B cell (primary cell): ENCODE measurements around the gene MLH3. TPM values are rescaled to one million over a fixed set of nuclear protein-coding genes. Genes with fewer than 3 reads are reported as not detected.

Source experiments
- ATAC-seq: fragments of 200-7000 bp; cut with Tn5 transposase; one replicate; pipeline ENCODE4 v1.10.0; 2021; ENCODE audit warnings: low read depth, mild to moderate bottlenecking, moderate number of reproducible peaks, moderate library complexity
- CTCF ChIA-PET: fragments of 350-600 bp; sonication (Branson Sonifier 250); formaldehyde crosslinking; loops from one replicate; lab custom pipeline; 2021; ENCODE audit warnings: antibody characterized with exemption, inconsistent platforms; lab: Charles Lee
- POLR2A ChIA-PET: fragments of 350-600 bp; sonication (Branson Sonifier 250); formaldehyde crosslinking; loops from one replicate; lab custom pipeline; 2021; ENCODE audit warnings: antibody characterized with exemption; lab: Charles Lee
- DNase-seq: peaks from one replicate; pipeline ENCODE4 v3.0.0; 2013
- H2AFZ ChIP-seq: 2 replicates; pipeline ENCODE4 v1.6.1; 2012; ENCODE audit warnings: mild to moderate bottlenecking, low read depth, low read length; ENCODE audit not compliant: insufficient read depth, poor library complexity, severe bottlenecking
- H3K27ac ChIP-seq, 2 donors: 1 replicate in 1 of 2; 2 replicates in 1 of 2; pipeline ENCODE4 v1.5.1; 2012 to 2013; ENCODE audit warnings: low read length in 2 of 2, mild to moderate bottlenecking in 2 of 2, moderate library complexity in 1 of 2
- H3K27me3 ChIP-seq, 4 experiments: fragments of 200-600 bp in 1 of 4; sonication (generic) in 1 of 4; replicated peaks in 1 of 4; 1 replicate in 2 of 4; 2 replicates in 2 of 4; pipeline versions ENCODE4 v1.6.1 to v1.7.0; 2013 to 2016; ENCODE audit warnings: low read length in 3 of 4, mild to moderate bottlenecking in 2 of 4, mixed read lengths in 1 of 4, moderate library complexity in 1 of 4; ENCODE audit not compliant: insufficient read depth in 4 of 4, control insufficient read depth in 3 of 4; ENCODE audit errors: control extremely low read depth in 1 of 4
- H3K36me3 ChIP-seq, 2 experiments: replicated peaks in 1 of 2; 1 replicate in 1 of 2; 2 replicates in 1 of 2; pipeline versions ENCODE4 v1.6.1 to v1.7.1; 2013; ENCODE audit warnings: low read length in 1 of 2; ENCODE audit not compliant: insufficient read depth in 2 of 2, control insufficient read depth in 1 of 2; ENCODE audit errors: control extremely low read depth in 1 of 2, extremely low read depth in 1 of 2
- H3K4me1 ChIP-seq, 2 donors: fragments of 200-600 bp in 1 of 2; sonication (generic) in 1 of 2; 1 replicate in 1 of 2; 2 replicates in 1 of 2; pipeline versions ENCODE4 v1.5.1 to v1.6.1; 2013 to 2017; ENCODE audit warnings: low read length in 2 of 2; ENCODE audit not compliant: control insufficient read depth in 2 of 2, insufficient read depth in 2 of 2
- H3K4me2 ChIP-seq: replicated peaks from 2 replicates; pipeline ENCODE3; 2012; ENCODE audit warnings: mild to moderate bottlenecking, low read depth, low read length; ENCODE audit not compliant: poor library complexity, severe bottlenecking
- H3K4me3 ChIP-seq, 5 experiments: fragments of 200-600 bp in 1 of 5; sonication (generic) in 1 of 5; 1 replicate in 3 of 5; 2 replicates in 2 of 5; pipeline versions ENCODE4 v1.5.1 to v1.7.0; 2011 to 2016; ENCODE audit warnings: low read length in 4 of 5, mild to moderate bottlenecking in 4 of 5, low read depth in 2 of 5, control low read depth in 1 of 5, moderate library complexity in 1 of 5; ENCODE audit not compliant: insufficient read depth in 1 of 5; ENCODE audit errors: control extremely low read depth in 1 of 5, extremely low read depth in 1 of 5
- H3K79me2 ChIP-seq: fragments of 200-600 bp; sonication (generic); one replicate; pipeline ENCODE4 v1.6.0; 2016; ENCODE audit warnings: low read length; ENCODE audit not compliant: control insufficient read depth, insufficient read depth
- H3K9ac ChIP-seq: fragments of 200-600 bp; sonication (generic); 2 replicates; pipeline ENCODE4 v1.6.1; 2017; ENCODE audit warnings: mild to moderate bottlenecking, low read length, moderate library complexity
- H3K9me3 ChIP-seq, 3 donors: one replicate each; pipeline versions ENCODE4 v1.6.1 to v1.7.1; 2013; ENCODE audit warnings: low read length in 2 of 3; ENCODE audit not compliant: control insufficient read depth in 2 of 3, insufficient read depth in 1 of 3; ENCODE audit errors: control extremely low read depth in 1 of 3
- H4K20me1 ChIP-seq: 2 replicates; pipeline ENCODE4 v1.6.0; 2012; ENCODE audit warnings: mild to moderate bottlenecking, low read length; ENCODE audit not compliant: insufficient read depth, control insufficient read depth, poor library complexity, severe bottlenecking
- H3K27ac Mint-ChIP-seq: one replicate; pipeline ENCODE4 v1.8.0; 2021; ENCODE audit warnings: mixed read lengths
- H3K27me3 Mint-ChIP-seq: one replicate; pipeline ENCODE4 v1.8.0; 2021; ENCODE audit warnings: mixed read lengths
- H3K4me1 Mint-ChIP-seq: one replicate; pipeline ENCODE4 v1.8.0; 2021; ENCODE audit warnings: mixed read lengths
- H3K4me3 Mint-ChIP-seq: one replicate; pipeline ENCODE4 v1.8.0; 2021; ENCODE audit warnings: mixed read lengths
- H3K9me3 Mint-ChIP-seq: one replicate; pipeline ENCODE4 v1.8.0; 2022; ENCODE audit warnings: mixed read lengths; ENCODE audit not compliant: insufficient read depth
- EZH2 ChIP-seq: IDR thresholded peaks from 2 replicates; pipeline ENCODE4 v1.6.1; 2012; ENCODE audit warnings: borderline replicate concordance, low read depth, mild to moderate bottlenecking, moderate library complexity, low read length; ENCODE audit not compliant: insufficient read depth, poor library complexity, severe bottlenecking
- WGBS: methylation state at CpG from one replicate; pipeline ENCODE4 v1.1.5; 2013; ENCODE audit warnings: missing lambda C conversion rate; ENCODE audit not compliant: insufficient coverage; 5-methylcytosine and 5-hydroxymethylcytosine counted together
- intact Hi-C: fragments of 100-400 bp; cut with micrococcal nuclease; formaldehyde crosslinking; loops from one replicate; pipeline ENCODE4 v1.10.0; 2022
- polyA plus RNA-seq: library from polyadenylated mRNA; depleted of rRNA; stranded (reverse); fragments of >200 nt; gene quantifications from 2 replicates; pipeline ENCODE4 v1.2.3, GENCODE V29; 2012
- total RNA-seq, 2 donors: library from RNA; stranded (reverse); fragments of 120-200 nt in 1 of 2; gene quantifications; 1 replicate in 1 of 2; 2 replicates in 1 of 2; pipeline versions ENCODE4 v1.2.3 to v1.2.4, GENCODE V29; 2013 to 2022
- TF ChIP-seq, protein P1 (sequence below): fragments of 200-600 bp; IDR thresholded peaks from one replicate; pipeline ENCODE4 v1.8.0; 2022; ENCODE audit warnings: antibody characterized with exemption, mild to moderate bottlenecking

MLH3 gene
- total and polyA plus RNA-seq, 2 donors (not counting 1 experiment from before 2014, with no cell fraction given), result 6.7 to 19.9 TPM

DNA sequence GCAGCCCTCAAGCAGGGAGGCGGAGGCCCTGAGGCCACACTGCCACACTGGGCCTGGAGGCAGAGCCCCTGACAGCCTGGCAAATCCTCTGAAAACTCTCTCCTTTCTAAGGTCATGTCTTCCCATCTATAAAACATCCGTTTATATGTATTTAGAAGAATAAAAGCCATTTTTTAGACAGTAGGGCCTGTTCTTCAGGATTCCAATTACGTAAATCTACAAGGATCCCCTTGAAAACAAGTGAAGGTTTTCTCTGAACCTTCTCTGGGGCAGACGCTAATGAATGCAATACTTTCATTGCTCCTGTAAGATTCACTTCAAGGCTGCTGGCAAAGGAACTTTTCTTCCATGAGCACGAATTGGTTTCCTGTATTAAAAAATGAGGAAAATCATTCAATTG, 35.8 kb downstream of the MLH3 start:
- no peaks in the 10 kb centered on the region for H3K4me1 ChIP-seq
- no peak overlapping the region for H2AFZ ChIP-seq
- no peaks in the 10 kb centered on the region for H3K79me2 ChIP-seq
- no peaks in the 10 kb centered on the region for H3K27me3 ChIP-seq
- no peak overlapping the region for H3K27ac ChIP-seq
- TF ChIP-seq, protein P1, sequence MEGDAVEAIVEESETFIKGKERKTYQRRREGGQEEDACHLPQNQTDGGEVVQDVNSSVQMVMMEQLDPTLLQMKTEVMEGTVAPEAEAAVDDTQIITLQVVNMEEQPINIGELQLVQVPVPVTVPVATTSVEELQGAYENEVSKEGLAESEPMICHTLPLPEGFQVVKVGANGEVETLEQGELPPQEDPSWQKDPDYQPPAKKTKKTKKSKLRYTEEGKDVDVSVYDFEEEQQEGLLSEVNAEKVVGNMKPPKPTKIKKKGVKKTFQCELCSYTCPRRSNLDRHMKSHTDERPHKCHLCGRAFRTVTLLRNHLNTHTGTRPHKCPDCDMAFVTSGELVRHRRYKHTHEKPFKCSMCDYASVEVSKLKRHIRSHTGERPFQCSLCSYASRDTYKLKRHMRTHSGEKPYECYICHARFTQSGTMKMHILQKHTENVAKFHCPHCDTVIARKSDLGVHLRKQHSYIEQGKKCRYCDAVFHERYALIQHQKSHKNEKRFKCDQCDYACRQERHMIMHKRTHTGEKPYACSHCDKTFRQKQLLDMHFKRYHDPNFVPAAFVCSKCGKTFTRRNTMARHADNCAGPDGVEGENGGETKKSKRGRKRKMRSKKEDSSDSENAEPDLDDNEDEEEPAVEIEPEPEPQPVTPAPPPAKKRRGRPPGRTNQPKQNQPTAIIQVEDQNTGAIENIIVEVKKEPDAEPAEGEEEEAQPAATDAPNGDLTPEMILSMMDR, result no peak
- TF ChIP-seq EZH2, result no peak
- ATAC-seq, result no peak
- H3K27me3 Mint-ChIP-seq, result no peaks in the 10 kb centered on the region
- ChIA-PET CTCF (no interaction called here), POLR2A (no interaction called here)
- no peaks in the 10 kb centered on the region for H3K9me3 ChIP-seq
- DNase-seq, result no peak
- no peaks in the 10 kb centered on the region for H3K9me3 Mint-ChIP-seq
- WGBS, result 86% methylated on average over 1 of the region's 5 CpGs
- no peak overlapping the region for H3K9ac ChIP-seq
- H3K4me3 Mint-ChIP-seq, result no peak overlapping the region
- H4K20me1 ChIP-seq, result no peaks in the 10 kb centered on the region
- no peak overlapping the region for H3K27ac Mint-ChIP-seq
- peaks cover 7 to 48% of the 10 kb centered on the region in 2 experiments for H3K36me3 ChIP-seq
- no peak overlapping the region for H3K4me3 ChIP-seq
- no peak overlapping the region for H3K4me2 ChIP-seq
- H3K4me1 Mint-ChIP-seq, result no peaks in the 10 kb centered on the region
- intact Hi-C loops, result no loop called here

DNA sequence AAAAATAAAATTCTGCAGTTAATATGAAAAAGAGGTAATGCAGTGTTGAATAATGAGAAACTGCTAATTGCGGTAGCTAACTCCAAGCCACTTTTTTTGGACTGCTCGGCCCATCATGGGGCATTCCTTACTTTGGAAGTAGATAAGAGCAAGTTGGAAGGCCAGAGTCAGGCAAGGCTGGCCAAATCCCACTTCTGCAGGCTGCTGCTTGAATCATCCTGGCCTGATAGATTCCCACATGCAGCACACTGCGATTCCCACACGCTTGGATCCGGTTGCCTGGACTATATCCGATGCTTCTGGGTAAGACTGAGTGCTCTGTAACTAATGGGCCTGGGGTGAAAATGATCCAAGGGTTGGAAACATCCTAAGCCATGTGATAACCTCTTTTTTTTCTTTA, 38.0 kb downstream of the MLH3 start:
- peak overlapping the region; percentile 43 for H3K27ac Mint-ChIP-seq
- TF ChIP-seq, protein P1, result no peak
- TF ChIP-seq EZH2, result no peak
- no peaks in the 10 kb centered on the region for H3K27me3 Mint-ChIP-seq
- Histone ChIP-seq H3K4me1 (no peaks in the 10 kb centered on the region), H3K36me3 (peaks cover 6 to 57% of the 10 kb centered on the region in 2 experiments), H3K79me2 (no peaks in the 10 kb centered on the region), H3K4me3 (no peak overlapping the region), H3K9me3 (no peaks in the 10 kb centered on the region), H2AFZ (no peak overlapping the region), H3K4me2 (no peak overlapping the region), H3K27me3 (no peaks in the 10 kb centered on the region), H3K27ac (no peak overlapping the region), H4K20me1 (no peaks in the 10 kb centered on the region), H3K9ac (no peak overlapping the region)
- H3K9me3 Mint-ChIP-seq, result no peaks in the 10 kb centered on the region
- ATAC-seq (no peak), DNase-seq (no peak)
- no peak overlapping the region for H3K4me3 Mint-ChIP-seq
- intact Hi-C loops, result no loop called here
- H3K4me1 Mint-ChIP-seq, result no peaks in the 10 kb centered on the region
- WGBS, result 100% methylated on average over 5 of the region's 6 CpGs
- ChIA-PET CTCF (interaction anchor here (1.6 kb wide), 1 partner anchor 10 kb away, joined by 4 read pairs; no protein-coding TSS in a partner anchor), POLR2A (no interaction called here)
